ENCODE measurements around the gene MRPL38.

The MRPL38 gene

DNA sequence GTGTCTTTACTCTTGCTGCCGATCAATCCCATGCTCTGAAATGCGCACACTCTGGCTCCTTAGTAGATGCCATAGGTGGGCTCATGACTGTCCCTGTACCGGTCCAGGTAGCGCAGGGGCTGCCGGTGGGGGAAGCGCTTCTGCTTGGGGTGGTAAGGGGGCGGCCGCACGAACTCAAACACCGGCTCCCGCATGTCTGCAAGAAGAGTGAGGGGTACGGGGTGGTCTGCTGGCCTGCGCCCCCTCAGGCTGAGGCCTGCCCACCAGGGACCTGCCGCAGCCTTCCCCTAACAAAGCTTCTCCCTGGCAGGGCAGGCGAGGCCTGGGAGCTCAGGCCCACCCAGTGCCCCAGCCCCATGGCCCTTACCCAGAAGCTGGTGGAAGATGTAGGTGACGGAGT lies 5.9 kb downstream of the MRPL38 start:
- no peak for DNase-seq (ENCODE audit: extremely low read depth, insufficient read length)
- H3K27me3 ChIP-seq (replicated peaks; ENCODE audit: control insufficient read depth, insufficient read depth, low read length) = no peaks in the 10 kb centered on the region
- no peak overlapping the region for H3K4me3 ChIP-seq (replicated peaks; ENCODE audit: low read depth, low read length)
- TF ChIP-seq, protein P1, sequence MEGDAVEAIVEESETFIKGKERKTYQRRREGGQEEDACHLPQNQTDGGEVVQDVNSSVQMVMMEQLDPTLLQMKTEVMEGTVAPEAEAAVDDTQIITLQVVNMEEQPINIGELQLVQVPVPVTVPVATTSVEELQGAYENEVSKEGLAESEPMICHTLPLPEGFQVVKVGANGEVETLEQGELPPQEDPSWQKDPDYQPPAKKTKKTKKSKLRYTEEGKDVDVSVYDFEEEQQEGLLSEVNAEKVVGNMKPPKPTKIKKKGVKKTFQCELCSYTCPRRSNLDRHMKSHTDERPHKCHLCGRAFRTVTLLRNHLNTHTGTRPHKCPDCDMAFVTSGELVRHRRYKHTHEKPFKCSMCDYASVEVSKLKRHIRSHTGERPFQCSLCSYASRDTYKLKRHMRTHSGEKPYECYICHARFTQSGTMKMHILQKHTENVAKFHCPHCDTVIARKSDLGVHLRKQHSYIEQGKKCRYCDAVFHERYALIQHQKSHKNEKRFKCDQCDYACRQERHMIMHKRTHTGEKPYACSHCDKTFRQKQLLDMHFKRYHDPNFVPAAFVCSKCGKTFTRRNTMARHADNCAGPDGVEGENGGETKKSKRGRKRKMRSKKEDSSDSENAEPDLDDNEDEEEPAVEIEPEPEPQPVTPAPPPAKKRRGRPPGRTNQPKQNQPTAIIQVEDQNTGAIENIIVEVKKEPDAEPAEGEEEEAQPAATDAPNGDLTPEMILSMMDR (IDR thresholded peaks at IDR 0.05; ENCODE audit: insufficient read depth, low read length, poor library complexity, severe bottlenecking) = no peak
- peaks cover 15% of the 10 kb centered on the region for H3K36me3 ChIP-seq (ENCODE audit: control insufficient read depth, insufficient read depth, low read length)

DNA sequence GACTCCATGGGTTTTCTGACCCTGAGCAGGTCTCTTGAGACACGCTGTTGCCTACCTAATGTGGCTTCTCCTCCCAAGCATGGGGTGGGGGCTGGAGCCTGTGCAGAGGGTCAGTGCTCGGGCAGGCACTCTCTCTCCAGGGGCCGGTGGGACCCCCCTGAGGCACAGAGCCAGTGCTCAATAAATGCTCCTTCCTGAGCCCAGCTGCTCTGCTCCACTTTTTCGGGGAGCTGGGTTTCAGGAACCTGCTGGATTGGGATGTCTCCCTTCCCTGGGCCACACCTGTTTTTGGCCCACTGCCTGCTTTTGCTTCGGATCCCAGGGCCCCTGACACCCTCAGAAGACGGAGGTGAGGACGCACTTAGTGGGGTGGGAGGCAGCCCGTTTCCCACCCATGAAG lies 6.6 kb downstream of the MRPL38 start:
- H3K36me3 ChIP-seq (ENCODE audit: control insufficient read depth, insufficient read depth, low read length) = peaks cover 15% of the 10 kb centered on the region
- no peak overlapping the region for H3K4me3 ChIP-seq (replicated peaks; ENCODE audit: low read depth, low read length)
- TF ChIP-seq, protein P1 (IDR thresholded peaks at IDR 0.05; ENCODE audit: insufficient read depth, low read length, poor library complexity, severe bottlenecking) = no peak
- H3K27me3 ChIP-seq (replicated peaks; ENCODE audit: control insufficient read depth, insufficient read depth, low read length) = no peaks in the 10 kb centered on the region
- DNase-seq (ENCODE audit: extremely low read depth, insufficient read length) = no peak

DNA sequence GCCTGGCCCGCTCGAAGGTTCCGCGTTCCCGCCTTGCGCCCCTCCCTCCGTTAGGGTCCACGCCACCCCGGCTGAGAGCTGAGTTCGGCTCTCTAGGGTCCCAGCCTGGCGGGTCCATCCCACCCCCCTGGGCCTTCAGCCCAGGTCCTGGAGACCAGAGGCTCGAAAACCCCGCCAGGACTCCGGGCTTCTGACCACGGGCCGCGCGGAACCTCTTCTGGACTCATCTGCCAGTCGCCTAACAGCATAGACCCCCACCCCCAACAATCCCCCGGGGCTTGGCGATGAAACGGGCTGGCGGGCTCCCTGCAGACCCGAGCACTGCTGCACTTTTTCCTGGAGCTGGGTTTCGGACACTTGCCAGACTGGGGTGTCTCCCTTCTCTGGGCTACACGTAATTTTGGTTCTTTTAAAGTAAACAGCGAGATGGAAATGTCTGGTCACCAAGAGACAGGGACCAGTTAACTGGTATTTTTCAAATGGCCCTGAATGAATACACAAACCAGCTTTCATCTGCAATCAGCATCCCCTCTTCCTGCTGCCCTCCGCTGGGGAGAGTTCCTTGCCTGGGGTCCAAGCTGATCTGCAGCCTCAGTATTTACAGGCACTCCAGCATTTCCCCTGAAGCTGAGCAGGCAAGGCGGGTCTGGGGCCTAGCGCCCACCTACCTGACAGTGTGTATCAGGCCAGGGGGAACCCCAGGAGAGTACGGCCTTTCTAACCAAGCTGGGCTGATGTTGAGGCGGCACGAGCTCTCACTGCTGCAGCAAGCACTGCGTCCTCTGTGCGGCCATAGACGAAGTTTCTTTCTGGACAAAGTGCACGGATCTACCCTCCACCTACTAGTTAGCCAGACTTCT lies 7.3 kb downstream of the MRPL38 start:
- Histone ChIP-seq H3K4me3 (replicated peaks; ENCODE audit: low read depth, low read length) (peak overlapping the region; percentile 39), H3K36me3 (ENCODE audit: control insufficient read depth, insufficient read depth, low read length) (peaks cover 15% of the 10 kb centered on the region), H3K27me3 (replicated peaks; ENCODE audit: control insufficient read depth, insufficient read depth, low read length) (no peaks in the 10 kb centered on the region)
- TF ChIP-seq, protein P1 (IDR thresholded peaks at IDR 0.05; ENCODE audit: insufficient read depth, low read length, poor library complexity, severe bottlenecking) = no peak
- DNase-seq (ENCODE audit: extremely low read depth, insufficient read length) = no peak

DNA sequence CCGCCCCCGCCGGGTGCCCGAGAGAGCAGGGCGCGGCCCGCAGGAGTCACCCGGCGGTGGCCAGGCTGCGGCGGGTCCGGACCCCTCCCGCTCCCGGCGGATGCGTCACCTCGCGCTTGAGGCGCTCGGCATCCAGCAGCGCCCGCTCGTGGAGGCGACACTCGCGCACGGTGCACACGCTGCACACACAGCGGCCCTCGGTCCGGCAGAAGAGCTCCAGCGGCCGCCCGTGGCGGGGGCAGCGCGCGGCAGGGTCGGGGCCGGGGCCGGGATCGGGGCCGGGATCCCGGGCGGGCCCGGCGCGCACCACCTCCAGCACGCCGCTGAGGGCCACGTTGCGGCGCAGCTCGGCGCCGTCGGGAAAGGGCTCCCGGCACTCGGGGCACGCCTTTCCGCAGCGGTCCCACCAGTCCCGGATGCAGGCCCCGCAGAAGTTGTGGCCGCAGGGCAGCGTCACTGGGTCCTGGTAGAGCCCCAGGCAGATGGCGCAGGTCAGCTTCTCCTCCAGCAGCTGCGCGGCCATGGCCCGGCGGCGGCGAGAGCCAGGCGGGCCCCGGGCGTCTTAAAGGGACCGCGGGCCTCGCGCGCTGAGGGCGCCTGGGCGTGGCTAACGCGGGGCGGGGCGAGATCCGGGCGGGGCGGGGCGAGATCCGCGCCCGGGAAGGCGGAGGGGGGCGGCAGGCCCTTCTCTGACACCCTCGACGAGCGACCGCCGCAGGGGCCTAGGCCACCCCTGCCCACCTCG lies 8.1 kb downstream of the MRPL38 start, which contains the start of gene TRIM65:
Gene TRIM65, minus strand, starts transcription at position 537 of the 745 bp plus-strand sequence. Its CDS starts 14 bp downstream, at position 523.
- DNase-seq (ENCODE audit: extremely low read depth, insufficient read length) = peak; percentile 87
- TF ChIP-seq, protein P1 (IDR thresholded peaks at IDR 0.05; ENCODE audit: insufficient read depth, low read length, poor library complexity, severe bottlenecking) = peak; percentile 27
- Histone ChIP-seq H3K27me3 (replicated peaks; ENCODE audit: control insufficient read depth, insufficient read depth, low read length) (no peaks in the 10 kb centered on the region), H3K4me3 (replicated peaks; ENCODE audit: low read depth, low read length) (peak within 1 kb of the TSS; percentile 85), H3K36me3 (ENCODE audit: control insufficient read depth, insufficient read depth, low read length) (peaks cover 20% of the 10 kb centered on the region)

DNA sequence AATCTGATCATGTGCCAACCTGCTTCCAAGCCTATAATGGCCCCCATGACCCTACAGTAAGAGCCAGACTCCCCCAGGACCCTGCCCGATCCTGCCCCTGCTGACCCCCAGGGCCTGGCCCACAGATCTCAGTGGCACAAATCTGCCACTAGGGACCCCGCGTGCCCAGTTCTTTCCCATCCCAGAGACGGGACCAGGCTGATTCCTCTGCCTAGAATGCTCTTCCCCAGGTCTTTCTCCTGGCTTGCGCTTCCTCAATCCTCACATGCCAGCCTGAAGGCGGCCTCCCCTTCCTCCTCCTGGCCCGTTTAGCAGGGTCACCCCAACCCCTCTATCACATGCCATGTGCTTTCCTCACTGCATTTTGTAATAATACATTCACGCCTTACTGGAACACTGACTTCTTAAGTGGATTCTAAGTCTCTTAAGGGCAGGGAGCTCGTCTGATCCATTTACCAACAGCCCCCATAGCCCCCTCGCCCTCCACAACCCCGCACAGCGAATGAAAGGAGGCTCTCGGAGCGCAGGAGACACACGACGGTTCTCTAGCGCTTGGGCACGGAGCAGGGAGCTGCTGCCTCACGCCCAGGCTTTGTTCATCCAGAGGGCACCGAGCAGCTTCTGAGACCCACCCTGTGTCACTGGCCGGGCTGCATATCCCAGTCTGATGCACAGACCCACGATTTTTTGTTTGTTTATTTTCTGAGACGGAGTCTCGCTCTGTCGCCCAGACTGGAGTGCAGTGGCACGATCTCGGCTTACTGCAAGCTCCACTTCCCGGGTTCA lies 9.1 kb downstream of the MRPL38 start:
- TF ChIP-seq, protein P1 (IDR thresholded peaks at IDR 0.05; ENCODE audit: insufficient read depth, low read length, poor library complexity, severe bottlenecking) = peak; percentile 38
- H3K4me3 ChIP-seq (replicated peaks; ENCODE audit: low read depth, low read length) = peak overlapping the region; percentile 85
- no peaks in the 10 kb centered on the region for H3K27me3 ChIP-seq (replicated peaks; ENCODE audit: control insufficient read depth, insufficient read depth, low read length)
- DNase-seq (ENCODE audit: extremely low read depth, insufficient read length) = peak; percentile 50
- H3K36me3 ChIP-seq (ENCODE audit: control insufficient read depth, insufficient read depth, low read length) = peaks cover 17% of the 10 kb centered on the region

Measured in GM06990 (cell line).